DOHH2 (cell line): ENCODE data around the gene CPNE9.

Experiments
- CTCF ChIP-seq: fragments of 200-600 bp; sonication (generic); IDR thresholded peaks from one replicate; pipeline ENCODE4 v1.5.1; 2014; ENCODE audit warnings: antibody characterized with exemption, mild to moderate bottlenecking, low read depth, low read length; ENCODE audit not compliant: poor library complexity, severe bottlenecking
- EZH2phosphoT487 ChIP-seq: fragments of 200-600 bp; sonication (generic); IDR thresholded peaks from 2 replicates; pipeline ENCODE4 v1.6.1; 2017; ENCODE audit warnings: borderline replicate concordance, mild to moderate bottlenecking, antibody characterized with exemption, low read length, moderate library complexity, mixed read lengths

- no peak for TF ChIP-seq CTCF
- no peak for TF ChIP-seq EZH2phosphoT487
Measured at GRCh38 chr3:9777694-9778021, 74.0 kb downstream of the CPNE9 start.
